HG03521 (cell line): Measurements from ENCODE around the gene PHF21B.

Experiments used
- ATAC-seq: cut with Tn5 transposase; IDR thresholded peaks from one replicate; pipeline ENCODE4 v1.9.1; 2021; ENCODE audit warnings: mild to moderate bottlenecking, moderate library complexity; ENCODE audit not compliant: unreplicated experiment

PHF21B gene

GRCh38 chr22:44938886-44939285 lies 70.9 kb downstream of the PHF21B start:
- ATAC-seq = no peak

GRCh38 chr22:44937216-44937615 lies 72.6 kb downstream of the PHF21B start:
- ATAC-seq = no peak

- ATAC-seq = no peak
These were observed 73.6 kb downstream of the PHF21B start for GRCh38 chr22:44936201-44936600.

- no peak for ATAC-seq
These were observed 74.1 kb downstream of the PHF21B start for GRCh38 chr22:44935724-44936123.

GRCh38 chr22:44934454-44934735 lies 75.4 kb downstream of the PHF21B start:
- ATAC-seq = no peak

- no peak for ATAC-seq
These were observed 75.9 kb downstream of the PHF21B start for GRCh38 chr22:44933666-44934453.

GRCh38 chr22:44932493-44932892 lies 77.3 kb downstream of the PHF21B start:
- no peak for ATAC-seq

- no peak for ATAC-seq
These were observed 78.0 kb downstream of the PHF21B start for GRCh38 chr22:44931766-44932165.

- ATAC-seq = no peak
These were observed 78.7 kb downstream of the PHF21B start for GRCh38 chr22:44931077-44931540.

- no peak for ATAC-seq
These were observed 79.1 kb downstream of the PHF21B start for GRCh38 chr22:44930711-44931035.

- no peak for ATAC-seq
These were observed 79.6 kb downstream of the PHF21B start for GRCh38 chr22:44930016-44930710.

GRCh38 chr22:44929359-44930015 lies 80.3 kb downstream of the PHF21B start:
- ATAC-seq = no peak

- no peak for ATAC-seq
These were observed 81.0 kb downstream of the PHF21B start for GRCh38 chr22:44928711-44929358.

- no peak for ATAC-seq
These were observed 81.7 kb downstream of the PHF21B start for GRCh38 chr22:44928136-44928463.

GRCh38 chr22:44927463-44928135 lies 82.2 kb downstream of the PHF21B start:
- ATAC-seq = no peak

- no peak for ATAC-seq
These were observed 83.1 kb downstream of the PHF21B start for GRCh38 chr22:44926491-44927415.

GRCh38 chr22:44926124-44926475 lies 83.7 kb downstream of the PHF21B start:
- no peak for ATAC-seq

- no peak for ATAC-seq
These were observed 84.2 kb downstream of the PHF21B start for GRCh38 chr22:44925465-44926123.

GRCh38 chr22:44924710-44925109 lies 85.1 kb downstream of the PHF21B start:
- ATAC-seq = no peak

GRCh38 chr22:44924098-44924497 lies 85.7 kb downstream of the PHF21B start:
- no peak for ATAC-seq
